Fibroblast of the conjunctiva (primary cell): ENCODE results near the gene MATK.

Source experiments
- DNase-seq: peaks from one replicate; pipeline ENCODE4 v3.0.0-alpha.2; 2010; ENCODE audit warnings: low read depth

The MATK gene

DNA sequence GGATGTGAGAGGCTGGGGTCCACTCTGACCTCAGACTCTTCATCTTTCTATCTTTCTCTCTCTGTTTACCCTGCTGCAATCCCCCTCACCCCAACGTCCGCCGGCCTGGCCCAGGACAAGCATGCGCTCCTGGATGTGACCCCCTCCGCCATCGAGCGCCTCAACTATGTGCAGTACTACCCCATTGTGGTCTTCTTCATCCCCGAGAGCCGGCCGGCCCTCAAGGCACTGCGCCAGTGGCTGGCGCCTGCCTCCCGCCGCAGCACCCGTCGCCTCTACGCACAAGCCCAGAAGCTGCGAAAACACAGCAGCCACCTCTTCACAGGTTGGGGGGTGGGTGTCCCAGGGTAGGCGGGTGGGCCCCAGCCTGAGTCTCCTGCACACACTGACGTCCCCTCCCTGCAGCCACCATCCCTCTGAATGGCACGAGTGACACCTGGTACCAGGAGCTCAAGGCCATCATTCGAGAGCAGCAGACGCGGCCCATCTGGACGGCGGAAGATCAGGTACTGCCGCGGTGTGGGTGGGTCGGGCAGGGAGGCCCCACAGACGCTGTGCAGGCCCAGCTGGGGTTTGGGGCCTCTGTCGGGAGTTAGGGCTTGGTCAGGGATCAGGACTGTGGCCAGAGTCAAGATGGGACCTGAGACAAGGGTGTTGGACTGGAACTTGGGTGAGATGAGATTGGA lies 39.7 kb downstream of the MATK start:
- DNase-seq: no peak

DNA sequence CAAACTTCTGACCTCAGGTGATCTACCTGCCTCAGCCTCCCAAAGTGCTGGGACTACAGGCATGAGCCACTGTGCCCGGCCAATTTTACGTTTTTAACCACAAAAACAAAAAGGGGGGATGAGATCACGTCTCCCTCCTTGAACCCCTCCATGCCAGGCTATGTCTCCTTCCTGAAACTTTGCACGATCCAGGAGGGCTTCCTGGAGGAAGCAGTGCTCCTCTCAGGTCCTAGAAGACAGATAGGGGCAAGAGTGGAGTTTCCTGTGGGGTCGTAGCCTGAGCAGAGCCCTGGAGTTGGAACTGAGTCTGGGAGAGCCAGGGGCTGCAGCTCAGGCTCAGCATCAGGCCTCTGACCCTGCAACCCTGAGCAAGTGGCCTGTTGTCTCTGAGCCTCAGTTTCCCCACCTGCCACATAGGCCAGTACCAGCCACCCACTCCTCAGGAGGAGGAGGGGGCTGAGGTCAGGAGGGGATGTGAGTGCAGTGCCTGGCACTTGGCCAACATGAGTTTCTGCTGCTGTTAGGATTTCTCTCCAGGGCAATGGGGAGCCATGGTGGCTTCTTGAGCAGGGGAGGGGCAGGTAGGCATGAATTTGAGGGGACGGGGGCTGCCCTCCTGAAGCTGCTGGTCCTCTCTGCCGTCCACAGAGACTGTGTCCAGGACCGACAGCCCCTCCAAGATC lies 40.7 kb downstream of the MATK start:
- DNase-seq: no peak

DNA sequence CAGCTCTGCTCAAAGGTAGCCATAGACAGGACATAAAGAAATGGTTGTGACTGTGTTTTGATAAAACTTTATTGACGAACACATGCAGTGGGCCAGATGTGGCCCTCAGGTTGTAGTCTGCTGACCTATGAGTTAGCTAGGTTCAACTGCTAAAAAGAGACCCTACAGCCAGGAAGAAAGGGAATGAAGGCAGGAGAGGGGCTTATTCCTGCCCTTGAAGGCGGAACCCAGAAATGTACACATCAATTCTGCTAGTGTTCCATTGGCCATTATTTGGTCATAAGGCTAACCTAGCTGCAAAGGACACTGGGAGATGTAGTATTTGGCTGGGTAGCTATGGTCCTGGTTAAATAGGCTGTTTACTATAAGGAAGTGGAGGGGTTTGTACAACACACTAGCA lies 42.7 kb downstream of the MATK start:
- no peak for DNase-seq

DNA sequence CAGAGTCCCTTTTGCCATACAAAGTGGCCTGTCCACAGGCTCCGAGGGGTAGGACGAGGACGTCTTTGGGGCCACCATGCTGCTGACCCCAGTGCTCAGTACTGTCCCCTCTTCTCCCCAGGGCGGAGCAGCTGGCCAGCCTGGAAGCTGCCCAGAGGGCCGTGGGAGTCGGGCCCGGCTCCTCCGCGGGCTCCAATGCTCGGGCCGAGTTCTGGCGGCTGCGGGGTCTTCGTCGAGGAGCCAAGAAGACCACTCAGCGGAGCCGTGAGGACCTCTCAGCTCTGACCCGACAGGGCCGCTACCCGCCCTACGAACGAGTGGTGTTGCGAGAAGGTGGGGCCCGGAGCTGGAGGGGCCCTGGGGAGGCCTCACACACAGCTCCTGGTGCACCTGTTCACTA lies 45.8 kb downstream of the MATK start:
- no peak for DNase-seq

GRCh38 chr19:3738477-3739220 lies 47.5 kb downstream of the MATK start:
- no peak for DNase-seq

GRCh38 chr19:3737487-3738205 lies 48.5 kb downstream of the MATK start:
- DNase-seq: no peak

DNA sequence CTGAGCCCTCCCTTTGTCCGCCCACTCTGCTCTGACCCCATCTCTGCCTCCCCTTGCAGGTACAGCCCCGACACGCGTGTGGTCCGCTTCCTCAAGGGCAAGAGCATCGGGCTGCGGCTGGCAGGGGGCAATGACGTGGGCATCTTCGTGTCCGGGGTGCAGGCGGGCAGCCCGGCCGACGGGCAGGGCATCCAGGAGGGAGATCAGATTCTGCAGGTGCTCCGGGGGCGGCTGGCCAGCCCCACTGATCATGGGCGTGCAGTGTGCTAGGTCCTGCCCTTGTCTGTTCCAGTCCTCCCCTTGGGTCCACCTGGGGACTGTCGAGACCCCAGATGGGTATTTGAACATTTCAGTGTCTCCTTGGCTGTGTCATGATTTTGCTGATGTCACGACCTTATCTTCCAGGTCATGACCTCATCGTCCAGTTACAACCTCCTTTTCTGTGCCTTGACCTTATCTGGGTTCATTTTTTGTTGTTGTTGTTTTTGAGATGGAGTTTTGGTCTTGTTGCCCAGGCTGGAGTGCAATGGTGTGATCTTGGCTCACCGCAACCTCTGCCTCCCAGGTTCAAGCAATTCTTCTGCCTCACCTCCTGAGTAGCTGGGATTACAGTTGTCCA lies 50.0 kb downstream of the MATK start:
- DNase-seq: no peak

DNA sequence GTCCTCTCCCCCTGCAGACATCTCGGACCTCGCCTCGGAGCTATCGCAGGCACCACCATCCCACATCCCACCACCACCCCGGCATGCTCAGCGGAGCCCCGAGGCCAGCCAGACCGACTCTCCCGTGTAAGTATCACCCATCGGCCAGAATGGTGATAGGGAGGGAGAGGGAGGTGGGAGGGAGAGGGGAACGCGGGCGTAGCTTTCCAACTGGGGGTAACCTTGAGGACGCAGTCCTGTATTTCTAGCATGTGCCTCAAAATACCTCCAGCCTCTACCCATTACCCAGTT lies 51.9 kb downstream of the MATK start:
- no peak for DNase-seq

GRCh38 chr19:3733549-3734309 lies 52.5 kb downstream of the MATK start:
- no peak for DNase-seq

DNA sequence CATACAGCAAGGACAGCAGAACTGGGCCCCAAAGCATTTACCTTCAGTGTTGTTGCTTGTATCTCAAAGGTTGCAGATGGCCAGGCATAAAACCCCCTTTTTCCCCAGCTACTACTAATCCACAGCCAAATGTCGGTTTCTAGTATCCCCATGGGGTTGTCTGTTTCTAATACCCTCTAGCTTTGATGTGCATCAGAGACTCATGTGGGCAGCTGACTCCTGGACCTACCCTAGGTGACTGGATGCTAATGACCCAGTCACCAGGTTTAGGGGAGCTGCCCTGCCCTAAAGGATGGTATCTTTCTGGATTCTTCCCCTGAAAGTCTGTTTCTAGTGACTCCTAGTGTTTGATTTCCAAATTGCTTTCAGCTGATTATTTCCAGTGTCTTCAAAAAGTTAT lies 54.1 kb downstream of the MATK start:
- no peak for DNase-seq

DNA sequence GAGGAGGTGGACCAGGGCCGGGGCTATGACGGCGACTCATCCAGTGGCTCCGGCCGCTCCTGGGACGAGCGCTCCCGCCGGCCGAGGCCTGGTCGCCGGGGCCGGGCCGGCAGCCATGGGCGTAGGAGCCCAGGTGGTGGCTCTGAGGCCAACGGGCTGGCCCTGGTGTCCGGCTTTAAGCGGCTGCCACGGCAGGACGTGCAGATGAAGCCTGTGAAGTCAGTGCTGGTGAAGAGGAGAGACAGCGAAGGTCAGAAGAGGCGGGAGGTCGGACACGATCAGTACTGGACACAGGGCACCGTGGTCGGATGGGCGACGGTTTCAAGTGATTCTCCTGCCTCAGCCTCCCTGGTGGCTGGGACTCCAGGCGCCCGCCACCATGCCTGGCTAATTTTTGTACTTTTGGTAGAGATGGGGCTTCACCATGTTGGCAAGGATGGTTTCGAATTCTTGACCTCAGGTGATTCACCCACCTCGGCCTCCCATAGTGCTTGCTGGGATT lies 55.7 kb downstream of the MATK start:
- DNase-seq: no peak
